Omental fat pad (tissue), 4 donors: ENCODE results near the gene FKBP5. TPM values are rescaled to one million over a fixed set of nuclear protein-coding genes. Genes with fewer than 3 reads are reported as not detected.
"Not testable (repeated sequence)": the region's sequence is repeated elsewhere in the genome, so short reads cannot be mapped to it uniquely, and the experiment has no call there.

ENCODE experiments used
- ATAC-seq: fragments of 150-250 bp; one replicate; pipeline ENCODE4 v1.9.1; 2016; ENCODE audit warnings: mild to moderate bottlenecking, moderate library complexity; ENCODE audit not compliant: low FRiP score
- DNase-seq: peaks from one replicate; pipeline ENCODE4 v3.0.0-alpha.2; 2019; ENCODE audit warnings: low spot score
- total RNA-seq, 4 donors: library from RNA; depleted of rRNA; stranded (reverse); fragments of >200 nt; gene quantifications; one replicate each; pipeline ENCODE4 v1.1.0, GENCODE V29; 2016
- TF ChIP-seq, protein P1 (sequence below), 3 donors: fragments of 450-650 bp; IDR thresholded peaks; one replicate each; pipeline ENCODE4 v1.5.1; 2016 to 2017; ENCODE audit warnings: antibody characterized with exemption in 3 of 3, mild to moderate bottlenecking in 3 of 3, moderate library complexity in 2 of 3

FKBP5 gene
- total RNA-seq, 4 donors from 2014 or later, result 257 to 722 (median 366) TPM

DNA sequence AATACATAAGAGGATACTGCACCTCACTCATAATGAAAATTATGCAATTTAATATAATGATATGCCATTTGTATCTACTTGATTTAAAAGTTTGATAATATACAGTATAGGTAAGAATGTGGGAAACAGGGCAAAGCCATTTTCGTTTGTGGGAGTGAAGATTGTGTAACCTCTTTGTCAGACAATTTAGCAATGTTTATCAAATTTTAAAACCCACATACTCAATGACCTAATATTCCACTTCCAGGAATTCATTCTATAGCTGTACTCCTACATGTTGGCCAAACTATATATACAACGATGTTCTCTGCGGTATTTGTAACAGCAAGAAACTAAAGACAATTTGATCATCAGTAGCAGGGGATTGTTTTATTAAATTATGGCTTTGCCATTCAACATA, 17.8 kb upstream of the FKBP5 start:
- ATAC-seq (no peak), DNase-seq (no peak)
- TF ChIP-seq, protein P1, sequence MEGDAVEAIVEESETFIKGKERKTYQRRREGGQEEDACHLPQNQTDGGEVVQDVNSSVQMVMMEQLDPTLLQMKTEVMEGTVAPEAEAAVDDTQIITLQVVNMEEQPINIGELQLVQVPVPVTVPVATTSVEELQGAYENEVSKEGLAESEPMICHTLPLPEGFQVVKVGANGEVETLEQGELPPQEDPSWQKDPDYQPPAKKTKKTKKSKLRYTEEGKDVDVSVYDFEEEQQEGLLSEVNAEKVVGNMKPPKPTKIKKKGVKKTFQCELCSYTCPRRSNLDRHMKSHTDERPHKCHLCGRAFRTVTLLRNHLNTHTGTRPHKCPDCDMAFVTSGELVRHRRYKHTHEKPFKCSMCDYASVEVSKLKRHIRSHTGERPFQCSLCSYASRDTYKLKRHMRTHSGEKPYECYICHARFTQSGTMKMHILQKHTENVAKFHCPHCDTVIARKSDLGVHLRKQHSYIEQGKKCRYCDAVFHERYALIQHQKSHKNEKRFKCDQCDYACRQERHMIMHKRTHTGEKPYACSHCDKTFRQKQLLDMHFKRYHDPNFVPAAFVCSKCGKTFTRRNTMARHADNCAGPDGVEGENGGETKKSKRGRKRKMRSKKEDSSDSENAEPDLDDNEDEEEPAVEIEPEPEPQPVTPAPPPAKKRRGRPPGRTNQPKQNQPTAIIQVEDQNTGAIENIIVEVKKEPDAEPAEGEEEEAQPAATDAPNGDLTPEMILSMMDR (IDR thresholded peaks at IDR 0.05), result no peak

DNA sequence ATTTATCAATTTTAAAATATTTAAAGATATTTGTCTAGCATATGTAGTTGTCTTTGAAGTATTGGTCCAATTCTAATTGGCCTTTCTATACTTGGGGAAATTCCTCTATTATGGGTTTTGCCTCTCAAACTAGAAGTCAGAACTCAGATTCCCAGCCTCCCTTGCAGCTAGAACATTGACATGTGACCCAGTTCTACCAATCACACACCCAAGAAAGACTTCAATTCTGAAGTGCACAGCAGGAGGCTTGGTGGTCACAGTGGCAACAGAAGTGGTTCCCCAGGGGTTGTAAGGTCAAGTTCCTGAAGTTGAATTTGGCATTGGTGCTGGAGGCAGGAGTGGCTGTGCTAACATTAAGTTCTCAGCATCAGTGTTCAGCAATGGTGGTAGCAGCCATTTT, 14.8 kb upstream of the FKBP5 start:
- ATAC-seq (no peak), DNase-seq (no peak)
- TF ChIP-seq, protein P1 (IDR thresholded peaks at IDR 0.05), result no peak

DNA sequence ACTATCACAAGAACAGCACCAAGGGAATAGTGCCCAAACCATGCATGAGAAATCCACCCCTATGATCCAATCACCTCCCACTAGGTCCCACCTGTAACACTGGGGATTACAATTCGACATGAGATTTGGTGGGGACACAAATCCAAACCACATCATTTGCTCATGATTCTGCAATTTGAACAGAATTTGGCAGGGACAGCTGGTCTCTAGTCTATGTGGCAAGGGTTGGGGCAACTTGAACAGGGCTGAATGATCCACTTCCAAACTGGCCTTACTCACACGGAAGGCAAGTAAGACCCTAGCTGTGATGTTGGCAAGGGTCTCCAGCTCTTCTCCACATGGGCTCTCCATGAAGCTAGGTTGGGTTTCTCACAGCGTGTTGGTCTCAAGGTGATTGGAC, 10.1 kb upstream of the FKBP5 start:
- ATAC-seq, result no peak
- TF ChIP-seq, protein P1 (IDR thresholded peaks at IDR 0.05), result no peak
- DNase-seq, result no peak

DNA sequence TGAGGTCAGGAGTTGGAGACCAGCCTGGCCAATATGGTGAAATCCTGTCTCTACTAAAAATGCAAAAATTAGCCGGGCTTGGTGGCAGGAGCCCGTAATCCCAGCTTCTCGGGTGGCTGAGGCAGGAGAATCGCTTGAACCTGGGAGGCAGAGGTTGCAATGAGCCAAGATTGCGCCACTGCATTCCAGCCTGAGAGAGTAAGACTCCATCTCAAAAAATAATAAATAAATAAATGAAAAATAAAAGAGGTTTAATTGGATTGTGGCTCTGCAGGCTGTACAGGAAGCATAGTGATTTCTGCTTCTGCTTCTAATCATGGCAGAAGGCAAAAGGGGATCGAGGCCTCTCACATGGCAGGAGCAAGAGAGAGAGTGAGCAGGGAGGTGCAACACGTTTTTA, 9.7 kb upstream of the FKBP5 start:
- DNase-seq, ATAC-seq: not testable (repeated sequence)

DNA sequence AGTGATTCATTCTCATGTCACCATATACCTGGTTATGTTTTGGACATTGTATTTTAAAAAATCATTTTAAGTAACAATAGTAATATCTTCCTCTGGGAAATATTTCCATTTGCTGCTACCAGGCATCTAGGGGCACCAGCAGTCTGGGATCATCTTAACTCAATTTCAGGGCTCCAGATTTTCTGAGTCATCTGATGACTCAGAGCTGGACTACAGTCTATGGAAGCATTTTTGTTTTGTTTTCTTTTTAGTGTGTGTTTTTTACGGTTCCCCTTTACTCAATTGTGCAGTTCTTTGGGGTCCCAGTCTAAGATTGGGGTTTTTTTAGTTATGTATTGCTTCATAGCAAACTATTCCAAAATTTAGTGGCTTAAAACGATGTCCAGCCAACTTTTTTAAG, 5.7 kb upstream of the FKBP5 start:
- TF ChIP-seq, protein P1 (IDR thresholded peaks at IDR 0.05), result no peak
- no peak for DNase-seq
- ATAC-seq, result no peak

DNA sequence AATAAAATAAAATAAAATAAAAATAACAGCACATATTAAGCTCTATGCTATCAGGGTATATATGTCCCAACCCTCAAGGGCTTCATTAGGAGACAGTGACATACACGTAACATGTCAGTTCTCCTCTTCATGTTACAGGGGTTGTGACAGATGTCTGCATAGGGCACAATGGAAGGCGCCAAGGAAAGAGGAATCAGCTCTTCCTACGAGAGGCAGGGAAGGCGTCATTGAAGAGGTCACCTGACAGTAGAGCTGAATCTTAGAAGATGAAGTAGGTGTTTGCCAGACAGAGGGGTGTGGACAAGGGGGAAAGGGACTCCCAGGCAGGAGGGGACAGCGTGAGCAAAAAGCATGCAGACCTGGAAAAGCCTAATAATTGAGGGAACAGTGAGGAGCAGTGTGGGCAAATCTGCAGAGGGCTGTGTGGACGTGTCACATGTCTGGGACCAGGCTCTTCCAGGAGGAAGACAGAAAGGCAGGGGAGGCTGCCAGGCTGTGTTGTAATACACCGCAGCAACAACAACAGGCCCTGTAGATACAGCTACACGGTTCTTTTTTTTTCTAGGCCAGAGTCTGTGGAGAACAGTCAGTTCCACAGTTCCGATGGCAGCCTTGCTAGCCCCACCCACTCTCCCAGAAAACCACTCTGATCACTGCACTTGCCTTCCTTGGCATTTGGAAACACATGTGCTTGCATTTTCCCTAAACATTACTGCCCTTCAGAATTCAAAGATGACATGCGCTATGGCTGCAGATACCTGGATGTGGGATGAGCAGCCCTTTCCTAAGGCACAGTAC, 2.5 kb upstream of the FKBP5 start:
- TF ChIP-seq, protein P1 (IDR thresholded peaks at IDR 0.05), result no peak
- peak; percentile 60 for ATAC-seq
- DNase-seq, result peak; percentile 44

DNA sequence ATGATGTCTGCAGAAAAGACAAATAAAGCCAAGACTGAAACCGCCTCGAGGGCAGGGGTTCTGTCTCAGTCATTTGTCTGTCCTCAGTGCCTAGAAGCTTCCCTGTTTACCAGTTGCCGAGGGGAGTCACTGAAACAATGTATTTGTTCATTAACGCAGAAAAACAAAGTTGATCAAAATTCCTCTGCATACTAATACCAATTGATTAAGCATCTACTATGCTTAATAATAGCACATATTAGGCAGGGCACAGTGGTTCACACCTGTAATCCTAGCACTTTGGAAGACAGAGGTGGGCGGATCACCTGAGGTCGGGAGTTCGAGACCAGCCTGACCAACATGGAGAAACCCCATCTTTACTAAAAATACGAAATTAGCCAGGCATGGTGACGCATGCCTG, 1.8 kb upstream of the FKBP5 start:
- TF ChIP-seq, protein P1 (IDR thresholded peaks at IDR 0.05), result no peak
- no peak for ATAC-seq
- no peak for DNase-seq

DNA sequence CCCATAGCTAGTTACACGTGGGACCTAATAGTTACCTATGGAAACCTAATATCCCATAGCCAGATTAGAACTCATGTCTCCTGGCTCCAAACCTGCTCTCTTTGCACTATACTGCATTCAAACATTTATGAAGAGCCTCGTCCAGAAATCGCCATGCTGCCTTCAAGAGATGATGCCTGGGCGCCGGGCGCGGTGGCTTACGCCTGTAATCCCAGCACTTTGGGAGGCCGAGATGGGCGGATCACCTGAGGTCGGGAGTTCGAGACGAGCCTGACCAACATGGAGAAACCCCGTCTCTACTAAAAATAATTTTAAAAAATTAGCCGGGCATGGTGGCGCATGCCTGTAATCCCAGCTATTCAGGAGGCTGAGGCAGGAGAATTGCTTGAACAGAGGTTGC, 1.3 kb upstream of the FKBP5 start:
- DNase-seq, result not testable (repeated sequence)

More for the DNA sequence above, 1.3 kb upstream of the FKBP5 start:
- not testable (repeated sequence) for ATAC-seq
